ENCODE results near the gene BSG. TPM values are rescaled to one million over a fixed set of nuclear protein-coding genes. Genes with fewer than 3 reads are reported as not detected.

BSG gene
- total and polyA plus RNA-seq, 2 of the 4 experiments (the other 2 are of a cell fraction): 130 to 698 TPM

DNA sequence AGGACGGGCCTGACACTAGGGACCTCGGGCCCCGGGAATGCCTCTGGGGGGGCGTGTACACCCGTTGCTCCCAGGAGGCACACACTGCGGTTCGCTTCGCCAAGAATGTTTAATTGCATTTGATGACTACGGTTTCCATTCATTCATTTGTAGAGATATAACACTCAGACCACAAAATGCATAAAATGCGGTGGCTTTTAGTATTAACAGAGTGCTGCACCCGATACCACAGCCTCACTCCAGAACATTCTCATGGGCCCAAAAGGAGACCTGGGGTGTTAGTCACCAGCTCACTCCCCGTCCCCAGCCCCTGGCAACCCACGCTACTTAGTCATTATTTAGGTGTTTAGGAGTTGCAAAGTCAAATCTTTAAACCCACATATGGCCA is 39.1 kb downstream of the BSG start:
- H2AFZ ChIP-seq (replicated peaks; ENCODE audit: low read length, poor library complexity): peak overlapping the region; percentile 84
- peak overlapping the region; percentile 38 for H3K27ac ChIP-seq (ENCODE audit: insufficient read depth, low read length)
- TF ChIP-seq MAFK (IDR thresholded peaks at IDR 0.05; ENCODE audit: low read depth, low read length) (no peak), CHD1 (IDR thresholded peaks at IDR 0.05; ENCODE audit: low read depth, low read length) (no peak), MXI1 (IDR thresholded peaks at IDR 0.05; ENCODE audit: borderline replicate concordance, low read depth, low read length) (no peak), RCOR1 (IDR thresholded peaks at IDR 0.05; ENCODE audit: insufficient replicate concordance, low read length) (no peak), SMC3 (IDR thresholded peaks at IDR 0.05; ENCODE audit: low read depth, low read length) (no peak), MAZ (IDR thresholded peaks at IDR 0.05; ENCODE audit: borderline replicate concordance, low read depth, low read length) (peak; percentile 63), BHLHE40 (IDR thresholded peaks at IDR 0.05; ENCODE audit: low read depth, low read length) (peak; percentile 69; the same call in 1 of the 2 replicates), CEBPB (IDR thresholded peaks at IDR 0.05; ENCODE audit: low read depth, low read length) (no peak), RFX5 (IDR thresholded peaks at IDR 0.05; ENCODE audit: low read depth, low read length) (no peak), FOS (IDR thresholded peaks at IDR 0.05; ENCODE audit: low read depth, low read length) (peak; percentile 80), NFE2L2 (IDR thresholded peaks at IDR 0.05; ENCODE audit: low read depth, low read length) (no peak)
- TF ChIP-seq, protein P1, sequence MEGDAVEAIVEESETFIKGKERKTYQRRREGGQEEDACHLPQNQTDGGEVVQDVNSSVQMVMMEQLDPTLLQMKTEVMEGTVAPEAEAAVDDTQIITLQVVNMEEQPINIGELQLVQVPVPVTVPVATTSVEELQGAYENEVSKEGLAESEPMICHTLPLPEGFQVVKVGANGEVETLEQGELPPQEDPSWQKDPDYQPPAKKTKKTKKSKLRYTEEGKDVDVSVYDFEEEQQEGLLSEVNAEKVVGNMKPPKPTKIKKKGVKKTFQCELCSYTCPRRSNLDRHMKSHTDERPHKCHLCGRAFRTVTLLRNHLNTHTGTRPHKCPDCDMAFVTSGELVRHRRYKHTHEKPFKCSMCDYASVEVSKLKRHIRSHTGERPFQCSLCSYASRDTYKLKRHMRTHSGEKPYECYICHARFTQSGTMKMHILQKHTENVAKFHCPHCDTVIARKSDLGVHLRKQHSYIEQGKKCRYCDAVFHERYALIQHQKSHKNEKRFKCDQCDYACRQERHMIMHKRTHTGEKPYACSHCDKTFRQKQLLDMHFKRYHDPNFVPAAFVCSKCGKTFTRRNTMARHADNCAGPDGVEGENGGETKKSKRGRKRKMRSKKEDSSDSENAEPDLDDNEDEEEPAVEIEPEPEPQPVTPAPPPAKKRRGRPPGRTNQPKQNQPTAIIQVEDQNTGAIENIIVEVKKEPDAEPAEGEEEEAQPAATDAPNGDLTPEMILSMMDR (conservative IDR thresholded peaks at IDR 0.05; ENCODE audit: low read depth, low read length): no peak
- TF ChIP-seq, protein P2, sequence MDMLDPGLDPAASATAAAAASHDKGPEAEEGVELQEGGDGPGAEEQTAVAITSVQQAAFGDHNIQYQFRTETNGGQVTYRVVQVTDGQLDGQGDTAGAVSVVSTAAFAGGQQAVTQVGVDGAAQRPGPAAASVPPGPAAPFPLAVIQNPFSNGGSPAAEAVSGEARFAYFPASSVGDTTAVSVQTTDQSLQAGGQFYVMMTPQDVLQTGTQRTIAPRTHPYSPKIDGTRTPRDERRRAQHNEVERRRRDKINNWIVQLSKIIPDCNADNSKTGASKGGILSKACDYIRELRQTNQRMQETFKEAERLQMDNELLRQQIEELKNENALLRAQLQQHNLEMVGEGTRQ (IDR thresholded peaks at IDR 0.05; ENCODE audit: low read depth, low read length): no peak
- H4K20me1 ChIP-seq (ENCODE audit: insufficient read depth, low read length): peaks cover 12% of the 10 kb centered on the region
- H2AK5ac ChIP-seq (ENCODE audit: low read depth, low read length): peak overlapping the region; percentile 94; the same call in 1 of the 2 replicates
- H3K36me3 ChIP-seq (ENCODE audit: control insufficient read depth, insufficient read depth, low read length): no peaks in the 10 kb centered on the region
- peaks cover 10% of the 10 kb centered on the region for H3K4me1 ChIP-seq (ENCODE audit: control insufficient read depth, insufficient read depth, low read length)
- no peaks in the 10 kb centered on the region; the same call in 1 of the 2 replicates for H3K27me3 ChIP-seq (ENCODE audit: control insufficient read depth, insufficient read depth, low read length)
- H3K23ac ChIP-seq (ENCODE audit: low read depth, low read length): no peak overlapping the region
- no peak overlapping the region; the same call in 1 of the 2 replicates for H3K4ac ChIP-seq (ENCODE audit: low read depth, low read length)
- no CpG with 5 or more reads among the region's 13 CpGs for WGBS, 2 experiments (ENCODE audit: extremely low coverage in 2 of 2, insufficient read length in 1 of 2)
- H3K79me1 ChIP-seq (ENCODE audit: low read depth in 1 of 2, low read length in 2 of 2): no peaks in the 10 kb centered on the region
- H3K18ac ChIP-seq (ENCODE audit: low read depth, low read length): no peak overlapping the region
- no peak overlapping the region for H3K14ac ChIP-seq (replicated peaks; ENCODE audit: low read depth, low read length)
- dilution Hi-C loops (cut with HindIII; ENCODE audit: low sequenced_read_pairs, unreplicated experiment): no loop called here
- H3K9me3 ChIP-seq (ENCODE audit: control insufficient read depth, insufficient read depth, low read length): no peaks in the 10 kb centered on the region
- H2BK120ac ChIP-seq (ENCODE audit: low read depth, low read length): peak overlapping the region; percentile 92; the same call in 1 of the 2 replicates
- H3K9ac ChIP-seq (ENCODE audit: low read depth, low read length): no peak overlapping the region
- BruUV-seq (replicated peaks): no TSS peak
- no peak overlapping the region for H3K4me3 ChIP-seq (ENCODE audit: insufficient read depth, low read depth, low read length)
- peak overlapping the region; percentile 87 for H2BK5ac ChIP-seq (ENCODE audit: low read depth, low read length, poor library complexity, severe bottlenecking)
- no peak overlapping the region for H4K91ac ChIP-seq (ENCODE audit: insufficient read depth, low read depth, low read length)
- ChIA-PET CTCF (no interaction called here), POLR2A (ENCODE audit: unreplicated experiment) (no interaction called here)
- peak overlapping the region in 1 of 2 experiments; percentile 53; a peak in 1 of 4 replicates for H4K8ac ChIP-seq (ENCODE audit: low read depth in 2 of 2, low read length in 2 of 2)
- no peak overlapping the region for H3K56ac ChIP-seq (ENCODE audit: extremely low read depth, insufficient read depth, low read length)
- H2AK9ac ChIP-seq (replicated peaks; ENCODE audit: low read depth, low read length, poor library complexity): peak overlapping the region; percentile 81
- H4K5ac ChIP-seq (ENCODE audit: low read depth, low read length): no peak overlapping the region
- peak; percentile 81 for ATAC-seq (ENCODE audit: low read depth)
- peaks cover 7% of the 10 kb centered on the region for H3K9me1 ChIP-seq (ENCODE audit: insufficient read depth, low read length)
- H2BK15ac ChIP-seq (ENCODE audit: low read depth, low read length): no peak overlapping the region
- intact Hi-C loops (cut with micrococcal nuclease): loop anchor here (2.0 kb wide), 1 partner anchor 21 kb away; the partner anchor contains the start of gene POLRMT
- in situ Hi-C loops (cut with MboI; ENCODE audit: low sequenced_read_pairs): no loop called here
- peak; percentile 96 for DNase-seq
- 0 out of 2 replicates have a peak overlapping the region, but pooled peaks have one; percentile 72 for H2BK20ac ChIP-seq (ENCODE audit: low read depth, low read length)
- no peak overlapping the region for H3K4me2 ChIP-seq (ENCODE audit: low read depth, low read length)
